Upper lobe of right lung (tissue), 1 donor: ENCODE results near the gene PRXL2B. TPM values are rescaled to one million over a fixed set of nuclear protein-coding genes. Genes with fewer than 3 reads are reported as not detected.
A peak's percentile ranks its signal among the peaks of the same experiment; 100 is the strongest.
"Not testable (repeated sequence)": the region's sequence is repeated elsewhere in the genome, so short reads cannot be mapped to it uniquely, and the experiment has no call there.

ENCODE experiments used
- ATAC-seq: fragments of 200-7000 bp; cut with Tn5 transposase; one replicate; pipeline ENCODE4 v1.9.1; 2020; ENCODE audit warnings: mild to moderate bottlenecking, moderate library complexity
- DNase-seq: peaks from one replicate; pipeline ENCODE4 v3.0.0-alpha.2; 2020
- H3K27ac ChIP-seq: fragments of 200-600 bp; one replicate; pipeline ENCODE4 v1.8.0; 2022
- H3K27me3 ChIP-seq: fragments of 200-600 bp; one replicate; pipeline ENCODE4 v1.8.0; 2022; ENCODE audit warnings: mild to moderate bottlenecking
- H3K36me3 ChIP-seq: fragments of 200-600 bp; one replicate; pipeline ENCODE4 v1.8.0; 2022
- H3K4me1 ChIP-seq: fragments of 200-600 bp; one replicate; pipeline ENCODE4 v1.8.0; 2022
- H3K4me3 ChIP-seq: fragments of 200-600 bp; one replicate; pipeline ENCODE4 v1.8.0; 2022; ENCODE audit warnings: mild to moderate bottlenecking
- H3K9me3 ChIP-seq: fragments of 200-600 bp; one replicate; pipeline ENCODE4 v1.8.0; 2022
- intact Hi-C: fragments of 100-400 bp; cut with DNase I; formaldehyde crosslinking; loops from one replicate; pipeline ENCODE4 v1.11.0; 2022
- total RNA-seq: library from RNA; stranded (reverse); fragmentation: NEBNext Ultra II Directional; extraction: Animal tissue kit (Norgen Biotek cat#: 25700); gene quantifications from one replicate; pipeline ENCODE4 v1.2.1, GENCODE V29; 2021
- TF ChIP-seq, protein P1 (sequence below): fragments of 200-600 bp; IDR thresholded peaks from one replicate; pipeline ENCODE4 v1.8.0; 2022; ENCODE audit warnings: antibody characterized with exemption
- donor health status: DM: no; HTN: yes; CAD: no; lungs with severe emphysema.

PRXL2B gene
- total RNA-seq, 1 donor from 2014 or later, result 25.9 TPM

DNA sequence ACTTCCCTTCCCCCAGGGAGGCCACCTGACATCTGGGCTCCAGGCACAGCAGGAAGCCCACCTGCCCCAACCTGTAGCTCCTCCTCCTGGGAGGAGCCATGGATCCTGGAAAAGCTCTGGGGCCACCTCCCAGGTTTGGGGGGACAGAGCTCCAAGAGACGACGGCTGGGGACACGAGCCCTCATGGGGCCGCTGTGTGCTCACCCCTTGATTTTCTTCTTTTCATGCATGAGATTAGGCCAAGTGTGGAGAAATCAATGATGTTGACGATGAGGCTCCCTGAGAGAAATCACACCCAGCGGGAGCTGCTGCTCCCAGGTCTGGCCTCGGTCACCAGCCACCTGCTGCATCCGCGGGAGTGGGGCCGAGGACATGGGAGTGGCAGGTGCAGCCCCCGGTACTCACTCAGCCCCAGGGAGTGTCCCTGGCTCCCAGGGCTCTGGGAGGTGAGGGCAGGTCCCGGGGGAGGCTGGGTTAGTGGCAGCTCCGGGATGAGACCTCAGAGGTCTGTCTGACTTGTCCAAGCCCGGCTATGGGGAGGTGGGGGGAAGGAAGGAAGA lies 21.7 kb upstream of the PRXL2B start:
- Histone ChIP-seq H3K36me3 (peaks cover 37% of the 10 kb centered on the region), H3K4me3 (no peak overlapping the region), H3K27me3 (no peaks in the 10 kb centered on the region), H3K4me1 (no peaks in the 10 kb centered on the region), H3K9me3 (no peaks in the 10 kb centered on the region), H3K27ac (no peak overlapping the region)
- intact Hi-C loops, result no loop called here
- TF ChIP-seq, protein P1, sequence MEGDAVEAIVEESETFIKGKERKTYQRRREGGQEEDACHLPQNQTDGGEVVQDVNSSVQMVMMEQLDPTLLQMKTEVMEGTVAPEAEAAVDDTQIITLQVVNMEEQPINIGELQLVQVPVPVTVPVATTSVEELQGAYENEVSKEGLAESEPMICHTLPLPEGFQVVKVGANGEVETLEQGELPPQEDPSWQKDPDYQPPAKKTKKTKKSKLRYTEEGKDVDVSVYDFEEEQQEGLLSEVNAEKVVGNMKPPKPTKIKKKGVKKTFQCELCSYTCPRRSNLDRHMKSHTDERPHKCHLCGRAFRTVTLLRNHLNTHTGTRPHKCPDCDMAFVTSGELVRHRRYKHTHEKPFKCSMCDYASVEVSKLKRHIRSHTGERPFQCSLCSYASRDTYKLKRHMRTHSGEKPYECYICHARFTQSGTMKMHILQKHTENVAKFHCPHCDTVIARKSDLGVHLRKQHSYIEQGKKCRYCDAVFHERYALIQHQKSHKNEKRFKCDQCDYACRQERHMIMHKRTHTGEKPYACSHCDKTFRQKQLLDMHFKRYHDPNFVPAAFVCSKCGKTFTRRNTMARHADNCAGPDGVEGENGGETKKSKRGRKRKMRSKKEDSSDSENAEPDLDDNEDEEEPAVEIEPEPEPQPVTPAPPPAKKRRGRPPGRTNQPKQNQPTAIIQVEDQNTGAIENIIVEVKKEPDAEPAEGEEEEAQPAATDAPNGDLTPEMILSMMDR, result no peak
- ATAC-seq (no peak), DNase-seq (no peak)

DNA sequence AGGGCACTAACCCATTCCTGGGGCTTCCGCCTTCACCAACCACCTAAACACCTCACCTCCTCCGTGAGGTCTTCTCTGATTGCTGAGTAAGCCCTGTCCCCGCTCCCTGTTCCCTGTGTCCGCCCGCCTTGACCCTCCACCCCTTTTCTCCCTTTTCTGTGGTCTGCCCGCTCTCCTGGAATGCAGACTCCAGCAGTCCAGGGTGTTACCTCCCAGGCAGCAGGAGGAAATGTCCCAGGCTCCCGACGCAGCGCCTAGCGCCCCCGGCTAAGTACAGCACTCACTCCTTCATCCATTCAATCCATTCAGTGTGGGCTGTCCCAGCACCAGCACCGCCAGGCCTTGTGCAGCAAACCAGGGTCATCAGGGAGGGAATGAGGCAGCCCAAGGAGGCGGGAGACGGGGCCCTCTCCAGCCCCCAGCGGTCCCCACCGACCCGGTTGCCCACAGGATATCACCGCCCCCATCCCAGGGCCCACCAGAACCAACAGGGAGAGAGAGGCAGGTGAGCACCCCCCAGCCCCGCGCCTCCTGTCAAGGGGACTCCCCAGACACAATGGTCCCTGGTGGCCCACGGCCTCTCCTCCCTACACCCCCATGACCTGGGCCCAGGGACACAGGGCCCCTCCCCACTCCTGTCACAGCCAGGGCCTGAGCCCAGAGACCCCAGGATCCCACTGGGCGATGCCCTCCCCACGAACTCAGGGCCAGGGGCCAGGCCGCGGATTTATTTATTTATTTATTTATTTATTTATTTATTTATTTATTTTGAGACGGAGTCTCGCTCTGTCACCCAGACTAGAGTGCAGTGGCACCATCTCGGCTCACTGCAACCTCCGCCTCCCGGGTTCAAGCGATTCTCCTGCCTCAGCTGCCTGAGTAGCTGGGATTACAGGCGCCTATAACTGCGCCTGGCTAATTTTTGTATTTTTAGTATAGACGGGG lies 20.2 kb upstream of the PRXL2B start:
- DNase-seq, result no peak
- TF ChIP-seq, protein P1, result no peak
- Histone ChIP-seq H3K9me3 (no peaks in the 10 kb centered on the region), H3K36me3 (peaks cover 25% of the 10 kb centered on the region), H3K4me3 (no peak overlapping the region), H3K4me1 (no peaks in the 10 kb centered on the region), H3K27ac (no peak overlapping the region), H3K27me3 (no peaks in the 10 kb centered on the region)
- ATAC-seq, result no peak
- intact Hi-C loops, result no loop called here

DNA sequence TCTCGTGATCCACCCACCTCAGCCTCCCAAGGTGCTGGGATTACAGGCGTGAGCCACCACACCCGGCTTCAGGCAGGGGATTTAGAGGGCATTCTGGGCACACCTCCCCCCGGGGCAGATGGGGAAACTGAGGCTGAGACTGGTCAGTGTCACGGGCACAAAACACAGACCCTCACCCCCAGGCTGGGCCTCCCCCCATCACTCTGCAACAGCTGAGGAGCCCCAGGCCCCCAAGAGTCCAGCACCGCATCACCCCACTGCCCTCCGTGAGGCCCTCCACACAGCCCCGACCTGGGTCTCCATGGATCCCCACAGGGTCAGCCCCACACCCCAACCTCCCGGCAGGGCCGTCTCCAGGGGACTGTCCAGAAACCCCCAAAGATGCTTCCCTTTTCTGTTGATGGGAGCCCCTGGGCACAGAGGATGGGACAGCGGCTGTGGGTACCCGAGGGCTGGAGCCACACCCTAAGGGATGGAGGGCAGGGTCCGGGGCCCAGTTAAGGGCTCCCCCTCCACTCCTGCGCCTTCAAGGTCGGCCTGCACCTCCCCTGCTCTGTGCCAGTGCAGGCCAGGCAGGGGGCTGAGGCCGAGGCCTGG lies 19.4 kb upstream of the PRXL2B start:
- no peak for DNase-seq

DNA sequence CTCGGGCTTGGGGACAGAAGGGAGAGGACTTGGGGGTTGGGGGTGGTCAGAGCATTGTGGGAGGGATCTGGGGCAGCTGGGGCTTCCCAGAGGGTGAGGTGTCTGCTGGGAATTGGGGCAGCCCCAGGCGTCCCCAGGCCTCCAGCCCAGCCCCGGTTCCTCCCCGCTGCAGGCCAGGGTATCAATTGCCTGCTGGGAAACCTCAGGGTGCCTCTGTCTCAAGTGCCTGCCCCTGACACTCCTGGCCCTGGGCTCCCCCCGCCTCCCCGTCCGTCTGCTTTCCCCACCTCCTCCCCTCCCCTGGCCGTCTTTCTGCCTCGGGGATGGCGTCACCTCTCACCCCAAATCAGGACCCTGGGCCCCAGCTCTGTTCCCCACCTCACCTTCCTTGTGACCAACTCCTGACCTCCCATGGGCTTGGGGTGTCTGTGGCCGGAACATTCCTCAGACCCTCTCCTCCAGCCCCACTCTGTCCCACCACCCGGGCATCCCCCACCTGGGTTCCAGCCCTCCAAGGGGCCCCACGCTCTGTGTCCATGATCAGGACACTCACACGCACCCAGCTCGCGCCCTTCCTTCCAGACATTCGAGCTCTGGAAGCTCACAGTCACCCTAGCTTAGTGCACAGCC lies 18.3 kb upstream of the PRXL2B start:
- peak; percentile 7 for ATAC-seq
- H3K4me3 ChIP-seq, H3K4me1 ChIP-seq, H3K27ac ChIP-seq, H3K27me3 ChIP-seq, H3K36me3 ChIP-seq, intact Hi-C loops, H3K9me3 ChIP-seq, DNase-seq: not testable (repeated sequence)

More for the DNA sequence above, 19.4 kb upstream of the PRXL2B start:
- H3K27me3 ChIP-seq, result no peaks in the 10 kb centered on the region
- H3K4me3 ChIP-seq, result no peak overlapping the region
- H3K27ac ChIP-seq, result no peak overlapping the region
- no peak for ATAC-seq
- no peaks in the 10 kb centered on the region for H3K4me1 ChIP-seq
- intact Hi-C loops, result no loop called here
- peaks cover 17% of the 10 kb centered on the region for H3K36me3 ChIP-seq
- H3K9me3 ChIP-seq, result no peaks in the 10 kb centered on the region
- TF ChIP-seq, protein P1, result no peak

DNA sequence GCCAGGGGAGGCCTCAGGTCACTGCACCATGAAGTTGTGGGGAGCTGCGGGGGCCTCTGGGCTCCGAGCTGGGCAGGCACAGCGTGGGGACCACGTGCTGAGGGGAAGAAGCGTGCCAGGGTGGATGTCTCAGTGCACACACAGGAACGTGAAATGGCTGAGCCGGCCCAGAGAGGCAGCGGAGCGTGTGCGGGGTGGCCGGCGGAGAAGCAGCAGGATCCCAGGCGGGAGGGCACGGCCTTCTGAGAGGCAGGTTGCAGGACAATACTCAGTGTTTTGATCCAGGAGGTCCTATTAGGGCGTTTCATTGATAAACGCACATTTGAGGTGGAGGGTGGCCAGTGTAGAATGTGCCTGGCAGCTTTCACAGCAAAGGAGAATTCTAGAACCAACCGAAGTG lies 17.5 kb upstream of the PRXL2B start:
- Histone ChIP-seq H3K27me3 (no peaks in the 10 kb centered on the region), H3K9me3 (no peaks in the 10 kb centered on the region), H3K4me3 (no peak overlapping the region), H3K27ac (no peak overlapping the region), H3K4me1 (no peaks in the 10 kb centered on the region), H3K36me3 (no peaks in the 10 kb centered on the region)
- DNase-seq (no peak), ATAC-seq (no peak)
- intact Hi-C loops, result no loop called here
- TF ChIP-seq, protein P1, result no peak

DNA sequence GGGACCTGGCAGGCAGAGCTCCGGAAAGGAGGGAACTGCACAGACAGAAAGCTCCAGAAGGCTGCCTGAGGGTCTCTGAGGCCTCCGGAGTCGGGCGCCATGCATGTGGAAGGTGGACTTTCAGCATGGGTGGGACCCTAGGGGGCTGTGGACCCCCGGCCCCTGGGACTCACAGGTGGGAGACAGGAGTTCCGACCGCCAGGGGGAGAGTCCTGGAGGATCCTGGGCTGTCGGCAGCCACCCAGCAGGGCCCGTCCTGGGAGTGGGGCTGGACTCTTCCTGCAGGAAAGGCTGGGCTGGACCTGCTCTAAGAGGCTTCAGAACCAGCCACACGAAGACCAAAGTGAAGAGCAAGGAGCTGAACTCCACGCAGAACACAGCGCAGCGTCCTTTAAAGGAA lies 16.9 kb upstream of the PRXL2B start:
- intact Hi-C loops, H3K36me3 ChIP-seq, H3K4me3 ChIP-seq, DNase-seq, H3K9me3 ChIP-seq, ATAC-seq, H3K27ac ChIP-seq, H3K4me1 ChIP-seq, H3K27me3 ChIP-seq: not testable (repeated sequence)
